Gastroesophageal sphincter (tissue), 4 donors: ENCODE results near the gene PIGR. TPM values are rescaled to one million over a fixed set of nuclear protein-coding genes. Genes with fewer than 3 reads are reported as not detected.

Experiments used
- ATAC-seq: fragments of 150-250 bp; one replicate; pipeline ENCODE4 v1.9.1; 2016; ENCODE audit warnings: mild to moderate bottlenecking, moderate library complexity
- H3K27ac ChIP-seq, 4 donors: fragments of 200-600 bp; sonication (generic) in 3 of 4; 1 replicate in 3 of 4; 2 replicates in 1 of 4; pipeline ENCODE4 v1.5.1; 2016 to 2019
- H3K27me3 ChIP-seq: fragments of 200-600 bp; sonication (generic); one replicate; pipeline ENCODE4 v1.5.1; 2019
- H3K36me3 ChIP-seq, 2 donors: fragments of 200-600 bp; sonication (generic); one replicate each; pipeline ENCODE4 v1.5.1; 2019; ENCODE audit warnings: control low read depth in 1 of 2
- H3K4me1 ChIP-seq, 3 donors: fragments of 200-600 bp; sonication (generic); 1 replicate in 2 of 3; 2 replicates in 1 of 3; pipeline ENCODE4 v1.5.1; 2016 to 2019; ENCODE audit warnings: control low read depth in 2 of 3
- H3K4me3 ChIP-seq, 2 donors: fragments of 200-600 bp; sonication (generic); one replicate each; pipeline ENCODE4 v1.5.1; 2019; ENCODE audit warnings: mild to moderate bottlenecking in 1 of 2, moderate library complexity in 1 of 2
- H3K9me3 ChIP-seq, 3 donors: fragments of 200-600 bp; sonication (generic); one replicate each; pipeline ENCODE4 v1.5.1; 2017 to 2019; ENCODE audit warnings: control low read depth in 2 of 3
- CTCF ChIP-seq, 4 experiments: fragments of 200-600 bp in 2 of 4; fragments of 450-650 bp in 2 of 4; sonication (generic) in 1 of 4; IDR thresholded peaks; one replicate each; pipeline ENCODE4 v1.5.1; 2017 to 2019; ENCODE audit warnings: antibody characterized with exemption in 4 of 4, mild to moderate bottlenecking in 2 of 4, moderate library complexity in 2 of 4
- EP300 ChIP-seq: sonication (generic); formaldehyde crosslinking; IDR thresholded peaks from one replicate; pipeline ENCODE4 v1.6.1; 2017; ENCODE audit warnings: antibody characterized with exemption, mild to moderate bottlenecking
- POLR2A ChIP-seq, 2 donors: fragments of 450-650 bp; IDR thresholded peaks; one replicate each; pipeline ENCODE4 v1.6.1; 2017; ENCODE audit warnings: antibody characterized with exemption in 2 of 2, mild to moderate bottlenecking in 2 of 2, moderate library complexity in 1 of 2
- POLR2AphosphoS5 ChIP-seq: sonication (generic); formaldehyde crosslinking; IDR thresholded peaks from one replicate; pipeline ENCODE4 v1.6.1; 2017; ENCODE audit warnings: antibody characterized with exemption
- WGBS, 2 donors: methylation state at CpG; one replicate each; pipeline ENCODE4 v1.1.5; 2018; ENCODE audit warnings: low coverage in 1 of 2; 5-methylcytosine and 5-hydroxymethylcytosine counted together
- total RNA-seq, 4 donors: library from RNA; depleted of rRNA; stranded (reverse); fragments of >200 nt; gene quantifications; one replicate each; pipeline ENCODE4 v1.1.0, GENCODE V29; 2016

The PIGR gene
- total RNA-seq, 4 donors from 2014 or later: 0.16 to 256 (median 0.35) TPM

- no peaks in the 10 kb centered on the region for H3K27me3 ChIP-seq
- ATAC-seq: no peak
These were observed 9.5 kb upstream of the PIGR start for GRCh38 chr1:206955476-206956451.

GRCh38 chr1:206954459-206955342 lies 8.4 kb upstream of the PIGR start:
- Histone ChIP-seq H3K4me1 (no peaks in the 10 kb centered on the region), H3K4me3 (no peak overlapping the region), H3K27ac (no peak overlapping the region), H3K27me3 (no peaks in the 10 kb centered on the region), H3K36me3 (no peaks in the 10 kb centered on the region), H3K9me3 (peaks cover 0 to 7% (median 0%) of the 10 kb centered on the region in 3 donors)
- TF ChIP-seq CTCF (IDR thresholded peaks at IDR 0.05): no peak
- no peak for TF ChIP-seq EP300
- TF ChIP-seq POLR2A (IDR thresholded peaks at IDR 0.05): no peak
- no peak for TF ChIP-seq POLR2AphosphoS5
- 84 to 87% methylated on average over 5 to 10 of the region's 10 CpGs for WGBS, 2 donors
- no peak for ATAC-seq

More at GRCh38 chr1:206955476-206956451, 9.5 kb upstream of the PIGR start:
- WGBS, 2 donors: 30 to 46% methylated on average over 6 to 11 of the region's 11 CpGs
- no peaks in the 10 kb centered on the region for H3K4me1 ChIP-seq
- no peak for TF ChIP-seq EP300
- TF ChIP-seq CTCF (IDR thresholded peaks at IDR 0.05): no peak
- no peak for TF ChIP-seq POLR2A (IDR thresholded peaks at IDR 0.05)
- TF ChIP-seq POLR2AphosphoS5: no peak
- H3K36me3 ChIP-seq: no peaks in the 10 kb centered on the region
- no peaks in the 10 kb centered on the region for H3K9me3 ChIP-seq
- H3K27ac ChIP-seq: no peak overlapping the region
- H3K4me3 ChIP-seq: no peak overlapping the region

- no peak for TF ChIP-seq CTCF (IDR thresholded peaks at IDR 0.05)
- no peak for TF ChIP-seq POLR2AphosphoS5
- TF ChIP-seq POLR2A (IDR thresholded peaks at IDR 0.05): no peak
- no peak for TF ChIP-seq EP300
- H3K9me3 ChIP-seq: peaks cover 0 to 11% (median 0%) of the 10 kb centered on the region in 3 donors
- no peak for ATAC-seq
- WGBS, 2 donors: 83% methylated on average over 1 of the region's 2 CpGs; no CpG with 5 or more reads in 1 of the 2 donors
- no peak overlapping the region for H3K4me3 ChIP-seq
- H3K36me3 ChIP-seq: no peaks in the 10 kb centered on the region
- no peaks in the 10 kb centered on the region for H3K27me3 ChIP-seq
- no peaks in the 10 kb centered on the region for H3K4me1 ChIP-seq
- H3K27ac ChIP-seq: no peak overlapping the region
These were observed 7.4 kb upstream of the PIGR start for GRCh38 chr1:206953626-206954025.

- H3K27ac ChIP-seq: no peak overlapping the region
- WGBS, 2 donors: 77 to 100% methylated on average over 3 of the region's 3 CpGs
- TF ChIP-seq EP300 (no peak), CTCF (IDR thresholded peaks at IDR 0.05) (no peak), POLR2A (IDR thresholded peaks at IDR 0.05) (no peak), POLR2AphosphoS5 (no peak)
These were observed 6.9 kb upstream of the PIGR start for GRCh38 chr1:206953126-206953525.

More at GRCh38 chr1:206953126-206953525, 6.9 kb upstream of the PIGR start:
- no peaks in the 10 kb centered on the region for H3K36me3 ChIP-seq
- H3K9me3 ChIP-seq: peaks cover 0 to 11% (median 0%) of the 10 kb centered on the region in 3 donors
- H3K27me3 ChIP-seq: peaks cover 4% of the 10 kb centered on the region
- no peak overlapping the region for H3K4me3 ChIP-seq
- ATAC-seq: no peak
- H3K4me1 ChIP-seq: no peaks in the 10 kb centered on the region
